ENCODE data around the gene NDST3.

Gene NDST3

DNA sequence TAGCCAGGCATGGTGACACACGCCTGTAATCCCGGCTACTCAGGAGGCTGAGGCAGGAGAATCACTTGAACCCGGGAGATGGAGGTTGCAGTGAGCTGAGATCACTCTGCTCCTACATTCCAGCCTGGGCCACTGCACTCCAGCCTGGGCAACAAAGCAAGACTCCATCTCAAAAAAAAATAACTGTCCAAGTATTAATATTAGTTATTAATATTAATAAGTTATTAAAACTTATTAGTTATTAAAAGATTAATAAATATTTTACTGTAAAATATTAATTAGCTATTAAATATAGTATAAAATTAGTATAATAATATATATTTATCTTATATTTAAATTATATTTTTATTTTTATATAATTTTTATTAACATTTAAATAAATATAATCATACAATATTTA is 19.5 kb upstream of the NDST3 start:
- CTCF ChIA-PET: no interaction called here
- no peak for DNase-seq (ENCODE audit: extremely low spot score)
- POLR2A ChIA-PET: no interaction called here
- TF ChIP-seq ZNF384 (IDR thresholded peaks at IDR 0.05): no peak
- TF ChIP-seq SP1 (IDR thresholded peaks at IDR 0.05): no peak
- no peak for TF ChIP-seq SUZ12 (IDR thresholded peaks at IDR 0.05)

DNA sequence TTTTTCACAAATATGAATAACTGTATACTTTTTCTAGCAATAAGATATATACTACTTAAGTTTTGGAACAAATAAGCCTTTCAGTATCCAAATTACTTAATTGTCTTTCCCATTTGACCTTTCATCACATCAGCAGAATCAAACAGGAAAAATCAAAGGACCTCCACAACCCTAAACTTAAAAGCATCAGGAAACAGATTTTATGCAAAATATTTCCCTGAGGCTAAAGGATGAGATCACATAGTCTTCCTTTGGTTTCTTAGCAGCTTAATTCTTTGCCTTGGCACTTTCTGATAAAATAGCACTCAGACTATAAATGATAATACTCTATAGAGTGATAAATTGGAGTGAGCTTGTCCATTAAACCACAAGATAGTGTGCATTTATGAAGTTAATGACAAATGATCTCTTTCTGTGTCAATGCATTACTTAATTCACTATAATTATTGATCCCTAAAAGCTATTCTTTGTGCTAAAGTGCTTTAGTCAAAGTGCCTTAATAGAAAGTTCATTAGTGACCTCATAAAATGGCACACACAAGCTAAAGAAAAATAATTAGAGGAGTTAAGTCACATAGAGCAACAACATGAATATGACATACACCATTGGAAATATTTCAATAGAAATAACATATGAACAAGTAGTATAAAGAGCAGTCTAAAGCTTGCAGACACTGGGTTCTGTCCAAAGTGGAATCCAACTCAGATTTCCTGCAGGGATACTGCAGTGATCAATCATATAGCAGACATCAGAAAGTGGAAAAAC is 15.7 kb upstream of the NDST3 start:
- TF ChIP-seq ELF4 (IDR thresholded peaks at IDR 0.05) (no peak), ARNT (IDR thresholded peaks at IDR 0.05) (no peak), FOXM1 (IDR thresholded peaks at IDR 0.05; ENCODE audit: borderline replicate concordance) (no peak), NFRKB (IDR thresholded peaks at IDR 0.05) (no peak), BHLHE40 (IDR thresholded peaks at IDR 0.05; ENCODE audit: borderline replicate concordance) (no peak), CTBP1 (IDR thresholded peaks at IDR 0.05; ENCODE audit: borderline replicate concordance) (no peak)
- ChIA-PET POLR2A (no interaction called here), CTCF (no interaction called here)
- no peak for DNase-seq (ENCODE audit: extremely low spot score)

DNA sequence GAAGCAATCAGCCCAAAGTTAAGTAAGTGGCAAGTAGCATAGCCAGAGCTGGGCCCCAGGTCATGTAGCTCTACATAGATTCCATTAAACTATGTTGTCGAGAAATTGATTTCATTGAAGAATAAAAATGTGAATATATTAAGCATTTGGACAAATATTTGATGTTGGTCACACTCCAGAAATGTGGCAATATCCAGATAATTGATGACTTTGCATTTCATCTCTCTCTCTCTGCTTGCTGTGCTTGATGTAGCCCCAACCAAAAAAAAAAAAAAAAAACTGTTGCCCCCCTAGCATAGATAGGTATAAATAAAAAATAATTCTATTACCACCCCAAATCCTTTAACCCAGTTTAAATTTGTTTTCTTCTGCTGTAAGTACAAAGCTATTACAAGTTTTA is 7.5 kb upstream of the NDST3 start:
- no peak for TF ChIP-seq BHLHE40 (IDR thresholded peaks at IDR 0.05; ENCODE audit: borderline replicate concordance)
- no peak for TF ChIP-seq TARDBP (IDR thresholded peaks at IDR 0.05)
- POLR2A ChIA-PET: no interaction called here
- DNase-seq (ENCODE audit: extremely low spot score): no peak
- CTCF ChIA-PET: interaction anchor here (0.7 kb wide), 1 partner anchor 14 kb away, joined by 3 read pairs; no protein-coding TSS in a partner anchor

DNA sequence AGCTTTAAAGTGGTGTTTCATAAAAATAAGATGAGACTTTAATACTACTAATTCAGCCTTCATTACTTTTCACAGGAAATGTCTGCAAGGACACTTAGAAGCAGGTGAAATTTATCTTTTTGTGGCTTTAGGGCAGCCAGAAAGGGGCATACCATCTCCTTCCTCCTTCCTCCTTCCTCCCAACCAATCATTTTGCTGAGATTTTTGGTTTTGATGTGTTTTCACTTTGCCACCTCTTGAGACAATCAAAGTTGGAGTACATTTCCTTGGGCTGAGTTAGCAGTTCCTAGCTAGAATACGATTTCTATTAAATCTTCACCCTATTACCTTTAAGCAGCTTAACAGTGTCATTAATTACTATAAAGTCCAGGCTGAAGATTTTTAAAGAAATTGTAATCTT is 5.1 kb upstream of the NDST3 start:
- ChIA-PET CTCF (no interaction called here), POLR2A (no interaction called here)
- no peak for DNase-seq (ENCODE audit: extremely low spot score)
- TF ChIP-seq ELF4 (IDR thresholded peaks at IDR 0.05): no peak
- no peak for TF ChIP-seq CTBP1 (IDR thresholded peaks at IDR 0.05; ENCODE audit: borderline replicate concordance)
- TF ChIP-seq ARNT (IDR thresholded peaks at IDR 0.05): no peak
- TF ChIP-seq FOXK2 (IDR thresholded peaks at IDR 0.05): no peak
- TF ChIP-seq ZNF384 (IDR thresholded peaks at IDR 0.05): no peak
- no peak for TF ChIP-seq BHLHE40 (IDR thresholded peaks at IDR 0.05; ENCODE audit: borderline replicate concordance)
- TF ChIP-seq SP1 (IDR thresholded peaks at IDR 0.05): no peak
- no peak for TF ChIP-seq FOXM1 (IDR thresholded peaks at IDR 0.05; ENCODE audit: borderline replicate concordance)

DNA sequence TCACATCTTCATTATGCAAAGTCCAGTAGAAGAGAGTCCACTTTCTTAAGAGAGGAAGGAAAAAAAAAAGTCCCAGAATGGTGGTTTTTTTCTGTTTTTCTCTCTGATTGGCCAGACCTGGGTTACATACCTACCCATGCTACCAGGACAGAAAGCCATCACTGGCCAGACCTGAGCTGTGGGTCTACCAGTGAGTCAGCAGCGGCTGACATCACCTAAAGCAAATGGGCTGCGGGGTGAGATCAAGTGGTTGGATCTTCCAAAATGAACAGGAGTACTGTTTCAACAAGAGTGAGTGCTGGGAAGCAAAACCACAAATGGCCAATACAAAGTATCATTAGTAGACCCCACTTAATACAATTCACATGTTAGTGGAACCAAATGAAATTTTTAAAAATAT is 1.6 kb upstream of the NDST3 start:
- TF ChIP-seq ELF4 (IDR thresholded peaks at IDR 0.05) (no peak), ARNT (IDR thresholded peaks at IDR 0.05) (no peak), CTBP1 (IDR thresholded peaks at IDR 0.05; ENCODE audit: borderline replicate concordance) (no peak), FOXK2 (IDR thresholded peaks at IDR 0.05) (no peak), FOXM1 (IDR thresholded peaks at IDR 0.05; ENCODE audit: borderline replicate concordance) (no peak), LEF1 (IDR thresholded peaks at IDR 0.05; ENCODE audit: borderline replicate concordance) (no peak), SUZ12 (IDR thresholded peaks at IDR 0.05) (no peak), SP1 (IDR thresholded peaks at IDR 0.05) (no peak), HDGF (IDR thresholded peaks at IDR 0.05; ENCODE audit: borderline replicate concordance) (no peak), ZNF384 (IDR thresholded peaks at IDR 0.05) (no peak), BHLHE40 (IDR thresholded peaks at IDR 0.05; ENCODE audit: borderline replicate concordance) (no peak), TARDBP (IDR thresholded peaks at IDR 0.05) (no peak), NFRKB (IDR thresholded peaks at IDR 0.05) (no peak), L3MBTL2 (conservative IDR thresholded peaks at IDR 0.05) (no peak), FOXA1 (IDR thresholded peaks at IDR 0.05) (no peak)
- TF ChIP-seq, protein P1, sequence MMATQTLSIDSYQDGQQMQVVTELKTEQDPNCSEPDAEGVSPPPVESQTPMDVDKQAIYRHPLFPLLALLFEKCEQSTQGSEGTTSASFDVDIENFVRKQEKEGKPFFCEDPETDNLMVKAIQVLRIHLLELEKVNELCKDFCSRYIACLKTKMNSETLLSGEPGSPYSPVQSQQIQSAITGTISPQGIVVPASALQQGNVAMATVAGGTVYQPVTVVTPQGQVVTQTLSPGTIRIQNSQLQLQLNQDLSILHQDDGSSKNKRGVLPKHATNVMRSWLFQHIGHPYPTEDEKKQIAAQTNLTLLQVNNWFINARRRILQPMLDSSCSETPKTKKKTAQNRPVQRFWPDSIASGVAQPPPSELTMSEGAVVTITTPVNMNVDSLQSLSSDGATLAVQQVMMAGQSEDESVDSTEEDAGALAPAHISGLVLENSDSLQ (IDR thresholded peaks at IDR 0.05): no peak
- CTCF ChIA-PET: interaction anchor here (1.4 to 2.5 kb wide), 2 partner anchors 468 to 898 kb away, joined by 3 to 15 read pairs; no protein-coding TSS in a partner anchor
- peak; percentile 10 for DNase-seq (ENCODE audit: extremely low spot score)
- POLR2A ChIA-PET: interaction anchor here (1.7 kb wide), 1 partner anchor 20 kb away, joined by 5 read pairs; no protein-coding TSS in a partner anchor

DNA sequence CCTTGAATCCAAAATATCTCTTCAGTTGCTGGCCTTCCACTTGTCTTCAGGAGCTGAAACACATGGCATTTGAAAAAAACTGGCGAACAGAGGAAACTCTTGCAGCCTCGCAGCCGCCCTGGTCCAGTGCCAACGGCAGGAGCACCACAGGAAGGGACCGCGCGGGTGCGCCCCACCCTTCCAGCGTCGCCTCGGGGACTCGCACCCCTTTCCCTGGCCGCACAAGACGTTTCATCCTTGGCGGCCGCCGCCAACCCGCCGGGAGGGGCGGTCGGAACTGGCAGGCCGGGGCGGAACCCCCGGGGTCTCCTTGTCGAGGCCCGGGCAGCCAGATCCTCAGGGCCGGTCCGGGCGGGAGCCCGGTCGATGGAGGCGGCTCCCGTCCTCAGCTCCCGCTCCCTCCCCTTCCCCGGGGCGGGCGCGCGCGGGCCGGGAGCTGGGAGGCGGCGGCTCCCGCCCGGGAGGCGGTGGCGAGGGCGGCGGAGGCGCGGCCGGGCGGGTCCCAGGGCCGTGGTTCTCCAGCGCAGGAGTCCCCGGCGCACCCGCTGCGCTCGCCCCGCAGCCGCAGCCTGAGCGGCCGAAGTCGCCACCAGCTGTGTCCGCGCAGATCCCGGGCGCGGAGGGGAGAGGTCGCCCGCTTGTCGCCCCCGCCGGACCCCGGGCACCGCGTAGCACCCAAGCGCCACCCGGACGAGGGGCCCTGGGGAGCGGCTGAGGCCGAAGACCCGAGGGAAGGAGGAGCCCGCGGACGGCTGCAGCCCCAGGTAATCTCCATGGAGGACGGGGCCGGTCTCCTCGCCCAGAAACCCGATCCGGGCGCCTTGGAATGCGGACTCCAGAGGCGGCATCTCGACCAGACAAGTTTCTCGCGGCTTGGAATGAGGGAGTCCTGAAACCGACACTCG is 886 bp upstream of the NDST3 start:
- DNase-seq (ENCODE audit: extremely low spot score): peak; percentile 61
- CTCF ChIA-PET: interaction anchor here (0.6 to 2.5 kb wide), 3 partner anchors 469 to 899 kb away, joined by 3 to 15 read pairs (median 3); no protein-coding TSS in a partner anchor
- POLR2A ChIA-PET: interaction anchor here (1.7 kb wide), 1 partner anchor 21 kb away, joined by 5 read pairs; no protein-coding TSS in a partner anchor
- TF ChIP-seq NFRKB (IDR thresholded peaks at IDR 0.05): no peak
- TF ChIP-seq L3MBTL2 (conservative IDR thresholded peaks at IDR 0.05): peak; percentile 80
- TF ChIP-seq ZNF384 (IDR thresholded peaks at IDR 0.05): no peak
- TF ChIP-seq BHLHE40 (IDR thresholded peaks at IDR 0.05; ENCODE audit: borderline replicate concordance): no peak
- peak; percentile 74; the same call in 1 of the 2 replicates for TF ChIP-seq FOXM1 (IDR thresholded peaks at IDR 0.05; ENCODE audit: borderline replicate concordance)
- no peak for TF ChIP-seq LEF1 (IDR thresholded peaks at IDR 0.05; ENCODE audit: borderline replicate concordance)
- no peak for TF ChIP-seq TARDBP (IDR thresholded peaks at IDR 0.05)
- TF ChIP-seq, protein P1 (IDR thresholded peaks at IDR 0.05): no peak
- TF ChIP-seq FOXA1 (IDR thresholded peaks at IDR 0.05): no peak
- no peak for TF ChIP-seq FOXK2 (IDR thresholded peaks at IDR 0.05)
- no peak for TF ChIP-seq ARNT (IDR thresholded peaks at IDR 0.05)
- no peak for TF ChIP-seq SUZ12 (IDR thresholded peaks at IDR 0.05)
